Tibial artery (tissue), 4 donors: Measurements from ENCODE around the gene SRRM3.
A peak's percentile ranks its signal among the peaks of the same experiment; 100 is the strongest.
"Not testable (repeated sequence)": the region's sequence is repeated elsewhere in the genome, so short reads cannot be mapped to it uniquely, and the experiment has no call there.

ENCODE experiments used
- DNase-seq, 2 donors: peaks; one replicate each; pipeline ENCODE4 v3.0.0-alpha.2; 2019
- H3K27ac ChIP-seq, 2 donors: fragments of 200-600 bp; sonication (generic) in 1 of 2; 1 replicate in 1 of 2; 2 replicates in 1 of 2; pipeline ENCODE4 v1.5.1; 2018 to 2019; ENCODE audit warnings: mild to moderate bottlenecking in 1 of 2
- H3K27me3 ChIP-seq, 2 donors: fragments of 200-600 bp; sonication (generic) in 1 of 2; one replicate each; pipeline versions ENCODE4 v1.5.1 to v1.6.0; 2016 to 2019
- H3K36me3 ChIP-seq, 3 donors: fragments of 200-600 bp; sonication (generic) in 2 of 3; one replicate each; pipeline ENCODE4 v1.5.1; 2016 to 2019; ENCODE audit warnings: mild to moderate bottlenecking in 2 of 3
- H3K4me1 ChIP-seq, 4 donors: fragments of 200-600 bp; sonication (generic) in 2 of 4; 1 replicate in 3 of 4; 2 replicates in 1 of 4; pipeline ENCODE4 v1.5.1; 2016 to 2019
- H3K4me3 ChIP-seq, 2 donors: fragments of 200-600 bp; sonication (generic) in 1 of 2; 1 replicate in 1 of 2; 2 replicates in 1 of 2; pipeline ENCODE4 v1.5.1; 2018 to 2019; ENCODE audit warnings: mild to moderate bottlenecking in 2 of 2
- H3K9me3 ChIP-seq, 3 donors: fragments of 200-600 bp; sonication (generic) in 1 of 3; one replicate each; pipeline ENCODE4 v1.5.1; 2016 to 2019
- CTCF ChIP-seq, 2 experiments: fragments of 200-600 bp in 1 of 2; fragments of 450-650 bp in 1 of 2; IDR thresholded peaks; one replicate each; pipeline ENCODE4 v1.5.1; 2017 to 2019; ENCODE audit warnings: antibody characterized with exemption in 2 of 2, mild to moderate bottlenecking in 1 of 2, moderate library complexity in 1 of 2
- intact Hi-C: fragments of 100-400 bp; cut with DNase I; formaldehyde crosslinking; loops from one replicate; pipeline ENCODE4 v1.15.0; 2023; ENCODE audit warnings: low total_unique reads

Gene SRRM3

DNA sequence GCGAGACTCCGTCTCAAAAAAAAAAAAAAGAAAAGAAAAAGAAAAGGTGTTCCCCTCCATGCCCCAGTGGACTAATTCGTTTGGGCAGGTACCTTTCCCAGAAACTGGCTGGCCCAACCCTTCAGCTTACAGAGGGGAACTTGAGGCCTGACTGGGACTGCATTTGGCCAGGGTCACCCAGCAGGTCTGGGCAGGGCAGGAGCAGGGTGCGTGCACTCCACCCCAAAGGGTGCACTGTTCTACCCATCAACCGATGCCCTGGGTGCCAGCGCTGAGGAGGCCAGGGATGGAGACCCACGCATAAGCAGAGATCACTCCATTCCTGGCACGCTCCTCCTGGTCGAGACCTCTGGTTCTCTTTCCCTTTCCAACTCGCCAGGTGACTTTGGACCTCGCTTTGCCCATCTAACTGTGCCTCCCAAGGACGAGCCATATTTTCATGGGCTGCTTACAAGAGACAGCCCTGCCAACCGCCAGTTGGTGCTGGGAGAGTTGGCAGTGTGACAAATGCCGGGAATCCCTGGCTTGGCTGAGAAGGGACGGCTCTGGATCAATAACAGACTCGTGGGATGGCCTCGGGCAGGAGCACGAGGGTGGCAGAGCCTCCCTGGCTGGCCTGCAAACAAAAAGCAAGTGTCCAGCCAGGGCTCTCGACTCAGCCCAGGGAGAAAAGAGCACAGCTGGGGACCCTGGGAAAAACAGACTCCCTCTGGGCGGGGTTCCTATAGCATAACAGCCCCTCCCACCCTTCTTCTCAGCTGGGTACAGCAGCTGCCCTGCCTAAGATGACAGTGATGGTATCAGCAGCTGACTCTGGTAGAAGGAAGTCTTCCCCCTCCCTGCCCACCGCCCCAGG, 108.6 kb downstream of the SRRM3 start:
- Histone ChIP-seq H3K36me3 (no peaks in the 10 kb centered on the region), H3K4me3 (no peak overlapping the region), H3K4me1 (peaks cover 0 to 48% (median 29%) of the 10 kb centered on the region in 4 donors), H3K27ac (peak overlapping the region; percentile 62 to 64), H3K9me3 (no peaks in the 10 kb centered on the region), H3K27me3 (no peaks in the 10 kb centered on the region)
- no peak for DNase-seq
- intact Hi-C loops: no loop called here
- TF ChIP-seq CTCF (IDR thresholded peaks at IDR 0.05): no peak

- DNase-seq, H3K27me3 ChIP-seq, intact Hi-C loops, H3K36me3 ChIP-seq, H3K4me3 ChIP-seq, H3K9me3 ChIP-seq, H3K27ac ChIP-seq: not testable (repeated sequence)
- H3K4me1 ChIP-seq: peaks cover 0 to 33% (median 18%) of the 10 kb centered on the region in 4 donors
Measured at GRCh38 chr7:76311838-76312237, 110.1 kb downstream of the SRRM3 start.

DNA sequence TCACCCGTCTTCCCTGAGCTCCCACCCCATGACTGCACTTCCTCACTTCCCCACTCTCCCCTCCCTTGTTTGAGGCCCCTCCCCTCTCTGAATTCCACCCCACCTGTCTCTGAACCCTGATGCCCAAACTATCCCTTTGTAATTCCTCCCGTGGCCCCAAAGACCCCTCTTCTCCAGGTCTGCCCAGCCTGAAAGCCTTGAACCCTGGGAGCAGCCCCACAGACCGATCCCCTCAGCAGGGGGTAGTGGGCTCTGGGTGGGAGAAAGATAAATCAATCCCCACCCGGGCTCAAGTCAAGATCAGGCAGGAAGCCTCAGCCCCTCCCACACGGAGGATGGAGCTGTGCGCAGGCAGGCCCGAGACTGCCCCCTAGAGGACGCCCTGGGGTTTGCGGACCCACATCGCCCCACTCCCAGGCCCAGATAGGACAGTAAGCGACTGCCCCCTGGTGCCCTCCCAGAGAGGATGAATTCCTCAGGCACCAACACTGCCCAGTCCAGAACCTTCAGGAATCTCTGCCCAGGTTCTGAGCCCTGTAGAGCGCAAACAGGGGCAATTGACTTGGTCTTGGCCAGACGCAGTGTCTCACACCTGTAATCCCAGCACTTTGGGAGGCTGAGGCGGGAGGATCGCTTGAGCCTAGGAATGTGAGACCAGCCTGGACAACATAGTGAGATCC, 112.5 kb downstream of the SRRM3 start:
- TF ChIP-seq CTCF (IDR thresholded peaks at IDR 0.05): peak; percentile 100
- intact Hi-C loops: loop anchor here (2.0 kb wide), 1 partner anchor 135 kb away; no protein-coding TSS in a partner anchor
- Histone ChIP-seq H3K9me3 (no peaks in the 10 kb centered on the region), H3K27me3 (no peaks in the 10 kb centered on the region), H3K36me3 (no peaks in the 10 kb centered on the region), H3K4me1 (peaks cover 0 to 33% (median 21%) of the 10 kb centered on the region in 4 donors), H3K27ac (peak overlapping the region; percentile 18 to 37), H3K4me3 (no peak overlapping the region)
- DNase-seq: peak; percentile 96 to 97

DNA sequence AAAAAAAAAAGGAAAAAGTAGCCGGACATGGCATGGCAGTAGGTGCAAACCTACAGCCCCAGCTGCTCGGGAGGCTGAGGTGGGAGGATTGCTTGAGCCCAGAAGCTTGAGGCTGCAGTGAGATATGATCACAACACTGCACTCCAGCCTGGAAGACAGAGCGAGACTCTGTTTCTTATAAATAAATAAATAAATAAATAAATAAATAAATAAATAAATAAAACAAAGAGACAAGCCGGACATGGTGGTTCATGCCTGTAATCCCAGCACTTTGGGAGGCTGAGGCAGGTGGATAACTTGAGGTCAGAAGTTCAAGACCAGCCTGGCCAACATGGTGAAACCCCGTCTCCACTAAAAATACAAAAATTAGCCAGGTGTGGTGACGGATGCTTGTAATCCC, 113.0 kb downstream of the SRRM3 start:
- peaks cover 0 to 39% (median 23%) of the 10 kb centered on the region in 4 donors for H3K4me1 ChIP-seq
- H3K36me3 ChIP-seq, H3K9me3 ChIP-seq, DNase-seq, H3K27me3 ChIP-seq, H3K4me3 ChIP-seq, H3K27ac ChIP-seq: not testable (repeated sequence)
- intact Hi-C loops: loop anchor here (2.0 kb wide), 1 partner anchor 136 kb away; no protein-coding TSS in a partner anchor

DNA sequence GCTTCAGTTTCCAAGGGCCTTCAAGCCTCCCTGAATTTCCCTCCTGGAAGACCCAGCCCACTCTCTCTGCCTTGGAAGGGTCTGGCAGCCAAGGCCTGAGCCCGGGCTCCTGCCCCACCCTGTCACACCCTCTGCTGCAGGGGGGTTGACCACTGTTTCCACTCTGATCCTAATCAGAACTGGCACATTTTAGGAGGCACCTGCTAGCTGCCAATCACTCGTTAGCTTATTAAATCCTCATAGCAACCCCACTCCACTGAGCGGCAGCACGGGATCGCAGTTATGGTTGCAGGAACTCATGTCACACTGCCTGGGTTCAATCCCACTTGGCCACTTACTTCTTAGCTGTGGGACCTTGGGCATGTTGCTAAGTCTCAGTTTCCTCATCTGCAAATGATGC, 113.7 kb downstream of the SRRM3 start:
- DNase-seq: no peak
- no peaks in the 10 kb centered on the region for H3K27me3 ChIP-seq
- H3K4me3 ChIP-seq: no peak overlapping the region
- H3K36me3 ChIP-seq: no peaks in the 10 kb centered on the region
- intact Hi-C loops: loop anchor here (2.0 kb wide), 1 partner anchor 137 kb away; no protein-coding TSS in a partner anchor
- no peak for TF ChIP-seq CTCF (IDR thresholded peaks at IDR 0.05)
- no peaks in the 10 kb centered on the region for H3K9me3 ChIP-seq
- H3K4me1 ChIP-seq: peaks cover 0 to 38% (median 20%) of the 10 kb centered on the region in 4 donors
- no peak overlapping the region for H3K27ac ChIP-seq

DNA sequence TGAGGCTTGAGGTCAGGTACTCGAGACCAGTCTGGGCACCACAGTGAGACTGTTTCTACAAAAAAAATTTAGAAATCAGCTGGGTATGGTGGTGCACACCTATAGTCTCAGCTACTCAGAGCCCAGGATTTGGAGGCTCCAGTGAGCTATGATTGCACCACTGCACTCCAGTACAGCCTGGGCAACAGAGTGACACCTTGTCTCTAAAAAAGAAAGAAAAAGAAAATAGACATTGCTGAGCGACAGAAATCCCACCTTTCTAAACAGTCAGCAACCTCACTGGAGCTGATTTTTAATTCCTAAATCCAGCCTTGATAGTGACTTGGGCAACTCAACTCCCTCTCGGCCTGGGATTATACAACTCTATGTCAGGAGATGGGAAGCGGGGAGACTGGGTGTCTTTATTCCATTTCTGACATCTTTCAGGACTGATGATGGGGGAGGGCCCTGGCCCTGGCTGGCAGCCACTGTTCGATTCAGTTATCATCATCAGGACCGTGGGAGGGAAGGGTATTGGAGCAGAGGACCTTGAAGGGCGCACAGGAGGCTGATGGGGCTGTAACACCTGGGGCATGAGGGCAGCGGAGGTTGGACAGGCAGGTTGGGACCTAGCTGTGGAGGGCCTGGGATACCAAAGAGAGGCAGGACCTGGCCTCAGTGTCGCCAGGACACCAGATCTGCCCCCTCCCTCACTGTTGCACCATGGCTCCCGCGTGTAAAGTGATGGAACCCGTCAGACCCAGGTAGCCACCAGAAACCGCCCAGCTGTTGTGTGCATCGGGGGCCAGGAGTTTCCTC, 115.5 kb downstream of the SRRM3 start:
- peak overlapping the region; percentile 87 to 95 for H3K4me3 ChIP-seq
- DNase-seq: peak in 1 of 2 donors; percentile 76
- no peaks in the 10 kb centered on the region for H3K36me3 ChIP-seq
- no peaks in the 10 kb centered on the region for H3K27me3 ChIP-seq
- H3K9me3 ChIP-seq: no peaks in the 10 kb centered on the region
- intact Hi-C loops: no loop called here
- no peak for TF ChIP-seq CTCF (IDR thresholded peaks at IDR 0.05)
- H3K4me1 ChIP-seq: peaks cover 0 to 40% (median 22%) of the 10 kb centered on the region in 4 donors
- peak overlapping the region; percentile 94 to 97 for H3K27ac ChIP-seq
